ENCODE data around the gene TBCB.

GRCh38 chr19:36116344-36116637 lies 1.0 kb downstream of the TBCB start:
- TF ChIP-seq POLR2AphosphoS5 (IDR thresholded peaks at IDR 0.05) (no peak), CTCF (IDR thresholded peaks at IDR 0.05) (no peak)
